ENCODE data around the gene ANG. TPM values are rescaled to one million over a fixed set of nuclear protein-coding genes. Genes with fewer than 3 reads are reported as not detected.

The ANG gene
- total RNA-seq (2022; extraction: Qiagen RNA extraction; ENCODE audit: low read depth): 8.0 to 11.2 TPM (median 8.6 TPM) in 5 replicates

GRCh38 chr14:20688167-20688839 lies at the start of gene ANG:
ANG (plus strand) TSS chr14:20688764; CDS start chr14:20693565, 4,801 bp downstream.

GRCh38 chr14:20641591-20641990 lies 47.0 kb upstream of the ANG start, which contains the start of gene OR6S1:
OR6S1 (minus strand) TSS chr14:20641691; CDS start chr14:20641691, 0 bp downstream.

GRCh38 chr14:20683891-20684661 lies 4.5 kb upstream of the ANG start, which contains the start of gene RNASE4:
RNASE4 (plus strand) TSS chr14:20684560; CDS start chr14:20699372, 14,812 bp downstream.

Other genes with a start within 250 kb of the ANG start
- gene OSGEP, start 234.0 kb upstream of the ANG start, total RNA-seq (2022; extraction: Qiagen RNA extraction; ENCODE audit: low read depth): 24.1 to 29.4 TPM (median 26.2 TPM) in 5 replicates
- 262 to 275 TPM (median 266 TPM) in 5 replicates for gene APEX1, start 233.5 kb upstream of the ANG start, total RNA-seq (2022; extraction: Qiagen RNA extraction; ENCODE audit: low read depth)
- 32.2 to 37.0 TPM (median 33.3 TPM) in 5 replicates for gene PIP4P1, start 227.3 kb upstream of the ANG start, total RNA-seq (2022; extraction: Qiagen RNA extraction; ENCODE audit: low read depth)
- 166 to 227 TPM (median 176 TPM) in 5 replicates for gene PNP, start 219.4 kb upstream of the ANG start, total RNA-seq (2022; extraction: Qiagen RNA extraction; ENCODE audit: low read depth)
- gene RNASE10, start 183.2 kb upstream of the ANG start, total RNA-seq (2022; extraction: Qiagen RNA extraction; ENCODE audit: low read depth): 0.20 to 0.37 TPM (median 0.27 TPM) in 5 replicates
- gene RNASE9, start 127.7 kb upstream of the ANG start, total RNA-seq (2022; extraction: Qiagen RNA extraction; ENCODE audit: low read depth): not detected in 5 replicates
- not detected in 5 replicates for gene RNASE11, start 100.8 kb upstream of the ANG start, total RNA-seq (2022; extraction: Qiagen RNA extraction; ENCODE audit: low read depth)
- not detected in 5 replicates for gene RNASE12, start 97.4 kb upstream of the ANG start, total RNA-seq (2022; extraction: Qiagen RNA extraction; ENCODE audit: low read depth)
- not detected in 5 replicates for gene OR6S1, start 47.1 kb upstream of the ANG start, total RNA-seq (2022; extraction: Qiagen RNA extraction; ENCODE audit: low read depth)
- 5.8 to 11.8 TPM (median 8.6 TPM) in 5 replicates for gene RNASE4, start 4.2 kb upstream of the ANG start, total RNA-seq (2022; extraction: Qiagen RNA extraction; ENCODE audit: low read depth)
- gene EDDM3A, start 57.1 kb downstream of the ANG start, total RNA-seq (2022; extraction: Qiagen RNA extraction; ENCODE audit: low read depth): not detected in 5 replicates
- not detected in 5 replicates for gene EDDM3B, start 79.6 kb downstream of the ANG start, total RNA-seq (2022; extraction: Qiagen RNA extraction; ENCODE audit: low read depth)
- gene RNASE6, start 92.5 kb downstream of the ANG start, total RNA-seq (2022; extraction: Qiagen RNA extraction; ENCODE audit: low read depth): not detected in 5 replicates
- 0.22 to 0.36 TPM (median 0.26 TPM) in 4 of 5 replicates, not detected in the other for gene RNASE1, start 114.1 kb downstream of the ANG start, total RNA-seq (2022; extraction: Qiagen RNA extraction; ENCODE audit: low read depth)
- gene RNASE3, start 202.6 kb downstream of the ANG start, total RNA-seq (2022; extraction: Qiagen RNA extraction; ENCODE audit: low read depth): not detected in 5 replicates